Measurements from ENCODE around the gene MEAK7. TPM values are rescaled to one million over a fixed set of nuclear protein-coding genes. Genes with fewer than 3 reads are reported as not detected.

Gene MEAK7
- total RNA-seq, 1 experiment from 2014 or later, result 21.5 TPM

- Histone ChIP-seq H3K23ac (ENCODE audit: insufficient read length, low read depth, low read length) (no peak overlapping the region), H3K14ac (ENCODE audit: insufficient read depth, low read length) (no peak overlapping the region), H2BK120ac (ENCODE audit: low read depth, low read length, poor library complexity, severe bottlenecking) (no peak overlapping the region), H4K5ac (ENCODE audit: insufficient read length, low read depth, low read length) (no peak overlapping the region), H4K20me1 (ENCODE audit: control insufficient read depth, insufficient read depth, insufficient read length) (no peaks in the 10 kb centered on the region), H2AK5ac (ENCODE audit: insufficient read length, low read length) (no peak overlapping the region), H2BK12ac (ENCODE audit: insufficient read length, low read depth, low read length) (no peak overlapping the region), H2BK15ac (ENCODE audit: low read depth, low read length) (no peak overlapping the region), H4K91ac (ENCODE audit: insufficient read length, low read depth, low read length) (no peak overlapping the region), H2BK5ac (ENCODE audit: insufficient read length, low read length) (no peak overlapping the region), H3K18ac (ENCODE audit: insufficient read length, low read depth, low read length) (no peak overlapping the region), H3K9me3 (ENCODE audit: control insufficient read depth, low read depth, low read length) (no peaks in the 10 kb centered on the region), H3K79me1 (ENCODE audit: insufficient read depth, low read depth, low read length, poor library complexity, severe bottlenecking) (no peaks in the 10 kb centered on the region), H3K9ac (ENCODE audit: extremely low read depth, insufficient read length, low read length) (no peak overlapping the region), H3K4me2 (ENCODE audit: insufficient read depth, insufficient read length, low read length) (no peak overlapping the region), H3K23me2 (ENCODE audit: insufficient read length, low read depth, low read length, poor library complexity, severe bottlenecking) (peaks cover 4% of the 10 kb centered on the region), H3K27me3 (ENCODE audit: insufficient read depth, low read length) (no peaks in the 10 kb centered on the region), H3K56ac (ENCODE audit: insufficient read length, low read depth, low read length) (no peak overlapping the region), H3K27ac (ENCODE audit: insufficient read length, low read depth, low read length) (no peak overlapping the region), H4K8ac (replicated peaks; ENCODE audit: insufficient read length, low read depth, low read length) (no peak overlapping the region), H2AFZ (ENCODE audit: low read length) (no peak overlapping the region), H2BK20ac (ENCODE audit: low read depth, low read length, poor library complexity, severe bottlenecking) (no peak overlapping the region), H3K79me2 (ENCODE audit: insufficient read depth, low read length) (no peaks in the 10 kb centered on the region), H3T11ph (ENCODE audit: low read length) (no peak overlapping the region), H3K4me1 (ENCODE audit: insufficient read depth, low read length) (no peaks in the 10 kb centered on the region; the same call in 1 of the 2 replicates), H3K4ac (ENCODE audit: low read depth, low read length) (no peak overlapping the region)
- peaks cover 36 to 44% of the 10 kb centered on the region in 2 experiments for H3K4me1 Mint-ChIP-seq
- H3K27ac Mint-ChIP-seq, result peak overlapping the region in 1 of 3 experiments; percentile 66; a peak in 1 of 7 replicates
- no CpG with 5 or more reads among the region's 27 CpGs for WGBS (ENCODE audit: extremely low coverage, insufficient read length, low lambda C conversion rate)
- no peak for TF ChIP-seq CTCF (conservative IDR thresholded peaks at IDR 0.05)
- H3K9me3 Mint-ChIP-seq, result no peaks in the 10 kb centered on the region; a peak in 1 of 5 replicates
- peaks cover 4% of the 10 kb centered on the region for H3K27me3 Mint-ChIP-seq (ENCODE audit: low read depth)
- no peak for DNase-seq
- H3K36me3 Mint-ChIP-seq (ENCODE audit: insufficient read depth in 1 of 3, low read depth in 3 of 3), result no peaks in the 10 kb centered on the region; a peak in 2 of 7 replicates
- no peak overlapping the region for H3K4me3 Mint-ChIP-seq
Measured at GRCh38 chr16:84507011-84507982, 2.8 kb upstream of the MEAK7 start.
